CD4-positive, alpha-beta T cell treated with Interleukin-2 at 100 ng/mL for 4 hours (primary cell): ENCODE measurements around the gene MINDY2.

ENCODE experiments used
- DNase-seq: peaks from one replicate; pipeline ENCODE4 v3.0.0-alpha.2; 2020; ENCODE audit warnings: low spot score

The MINDY2 gene

GRCh38 chr15:58770857-58771620 is at the start of gene MINDY2:
Gene MINDY2 (plus strand): TSS chr15:58771302. CDS start chr15:58771396, 94 bp downstream.
- peak; percentile 94 for DNase-seq

DNA sequence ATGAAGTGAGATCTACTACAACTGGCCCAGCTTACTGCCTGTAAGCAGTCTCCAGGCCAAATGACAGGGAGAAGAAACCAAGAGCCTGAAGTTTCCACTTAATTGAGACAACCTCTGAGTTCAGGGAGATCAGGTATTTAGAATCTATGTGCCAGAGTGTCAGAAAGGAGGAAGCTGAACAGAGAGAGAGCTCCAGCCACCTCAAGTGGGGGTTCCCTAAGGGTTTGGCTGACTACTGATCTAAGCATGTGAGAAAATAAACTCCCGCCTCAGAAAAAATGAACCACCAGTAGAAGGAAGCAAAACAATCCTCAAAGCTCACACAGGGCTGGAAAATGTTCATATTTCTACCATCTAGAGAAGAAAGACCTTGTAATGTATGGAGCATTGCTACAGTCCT is 46.6 kb upstream of the MINDY2 start:
- DNase-seq, result no peak

DNA sequence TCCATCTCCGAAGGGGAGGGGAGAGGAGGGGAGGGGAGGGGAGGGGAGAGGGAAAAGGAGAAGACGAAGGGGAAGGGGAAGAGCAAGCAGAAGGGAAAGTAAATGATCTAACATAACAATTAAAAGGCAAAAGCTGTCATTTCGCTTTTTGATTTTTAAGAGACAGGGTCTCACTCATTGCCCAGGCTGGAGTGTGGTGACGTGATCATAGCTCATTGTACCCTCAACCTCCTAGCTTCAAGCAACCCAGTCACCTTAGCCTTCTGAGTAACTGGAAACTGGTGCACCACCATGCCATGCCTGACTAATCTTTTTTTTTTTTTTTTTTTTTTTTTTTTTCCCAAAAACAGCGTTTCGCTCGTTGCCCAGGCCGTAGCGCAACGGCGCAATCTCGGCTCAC is 44.2 kb upstream of the MINDY2 start:
- no peak for DNase-seq

- DNase-seq, result peak; percentile 16
Observed at GRCh38 chr15:58731756-58732535, 39.2 kb upstream of the MINDY2 start.

GRCh38 chr15:58732625-58733363 is 38.3 kb upstream of the MINDY2 start:
- no peak for DNase-seq

- no peak for DNase-seq
Observed at GRCh38 chr15:58734859-58735258, 36.2 kb upstream of the MINDY2 start.

GRCh38 chr15:58736018-58736643 is 35.0 kb upstream of the MINDY2 start:
- DNase-seq, result no peak

DNA sequence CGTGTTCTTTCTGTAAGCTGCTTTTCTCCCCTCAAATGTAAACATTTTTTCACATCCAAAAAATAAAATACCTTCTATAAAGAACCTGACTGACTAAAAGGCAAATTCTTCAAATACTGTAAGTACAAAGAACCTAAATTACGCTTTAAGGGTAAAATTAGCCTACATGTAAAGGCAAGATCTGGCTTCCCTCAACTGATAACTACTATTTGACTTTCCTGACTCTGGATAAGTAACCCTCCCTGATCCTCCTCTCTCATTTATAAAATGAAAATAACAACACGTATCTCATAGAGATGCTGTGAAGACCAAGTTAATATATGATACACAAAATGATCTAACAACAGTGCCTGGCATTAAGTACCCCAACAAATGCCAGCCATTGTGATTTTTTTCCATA is 33.8 kb upstream of the MINDY2 start:
- DNase-seq, result no peak

DNA sequence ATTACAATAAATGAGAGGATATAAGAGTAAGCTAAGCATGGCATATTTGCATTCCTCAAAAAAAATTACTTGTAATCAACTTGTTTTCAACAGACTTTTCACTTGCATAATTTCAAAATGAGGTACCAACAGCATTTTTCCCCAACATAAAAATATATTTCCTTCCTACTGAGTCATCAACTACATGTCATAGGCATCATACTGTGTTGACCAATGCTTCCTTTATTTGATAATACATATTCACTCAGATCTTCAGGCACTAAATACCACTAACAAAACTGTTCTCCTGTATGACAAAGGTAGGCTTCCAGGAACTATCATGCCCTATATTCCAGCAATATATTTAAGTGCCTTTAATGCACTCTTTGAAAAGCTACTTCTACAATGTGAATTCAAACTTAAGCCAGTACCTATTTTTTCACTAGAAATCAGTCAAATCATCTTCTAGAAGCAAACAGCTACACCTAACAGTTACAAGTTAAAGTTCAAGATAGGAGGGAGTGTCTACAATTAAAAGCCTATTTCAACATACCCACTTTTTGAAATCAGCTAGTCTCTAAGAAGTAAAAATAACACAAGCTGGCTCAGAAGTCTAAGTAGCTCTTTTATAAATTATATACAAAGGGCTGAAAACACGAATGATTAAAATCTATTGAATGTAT is 32.9 kb upstream of the MINDY2 start:
- peak; percentile 27 for DNase-seq

DNA sequence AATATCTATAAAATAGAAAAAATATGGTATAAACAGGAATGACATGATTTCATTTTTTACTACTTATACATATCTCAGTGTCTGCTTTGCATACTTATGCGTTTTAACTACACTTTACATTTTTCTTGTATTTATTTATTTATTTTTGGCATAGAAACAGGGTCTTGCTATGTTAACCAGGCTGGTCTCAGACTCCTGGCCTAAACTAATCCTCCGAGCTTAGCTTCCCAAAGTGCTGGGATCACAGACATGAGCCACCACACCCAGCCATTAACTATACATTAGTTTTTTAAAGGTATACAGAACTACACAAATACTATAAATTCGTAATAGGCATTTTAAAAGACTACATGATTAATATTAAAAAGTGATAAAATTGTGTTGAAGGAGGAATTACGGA is 30.7 kb upstream of the MINDY2 start:
- DNase-seq, result no peak

DNA sequence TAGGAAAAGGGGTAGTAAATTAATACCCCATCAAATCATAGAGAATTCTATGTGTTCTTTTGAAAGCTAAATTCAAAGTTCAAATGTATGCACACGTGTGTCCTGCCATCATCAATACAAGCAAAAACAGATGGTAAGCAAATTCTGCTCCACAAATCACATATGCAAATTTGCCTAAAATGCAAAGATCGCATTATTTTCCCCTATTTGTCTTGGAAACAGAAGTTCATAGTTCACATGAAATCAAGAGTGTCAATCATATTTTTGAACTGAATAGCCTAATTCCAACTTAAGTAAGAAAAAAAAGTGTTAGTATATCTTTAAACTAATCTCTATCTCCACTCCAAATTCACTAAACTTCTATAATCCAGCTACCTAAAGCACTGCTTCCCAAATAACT is 30.1 kb upstream of the MINDY2 start:
- DNase-seq, result no peak

DNA sequence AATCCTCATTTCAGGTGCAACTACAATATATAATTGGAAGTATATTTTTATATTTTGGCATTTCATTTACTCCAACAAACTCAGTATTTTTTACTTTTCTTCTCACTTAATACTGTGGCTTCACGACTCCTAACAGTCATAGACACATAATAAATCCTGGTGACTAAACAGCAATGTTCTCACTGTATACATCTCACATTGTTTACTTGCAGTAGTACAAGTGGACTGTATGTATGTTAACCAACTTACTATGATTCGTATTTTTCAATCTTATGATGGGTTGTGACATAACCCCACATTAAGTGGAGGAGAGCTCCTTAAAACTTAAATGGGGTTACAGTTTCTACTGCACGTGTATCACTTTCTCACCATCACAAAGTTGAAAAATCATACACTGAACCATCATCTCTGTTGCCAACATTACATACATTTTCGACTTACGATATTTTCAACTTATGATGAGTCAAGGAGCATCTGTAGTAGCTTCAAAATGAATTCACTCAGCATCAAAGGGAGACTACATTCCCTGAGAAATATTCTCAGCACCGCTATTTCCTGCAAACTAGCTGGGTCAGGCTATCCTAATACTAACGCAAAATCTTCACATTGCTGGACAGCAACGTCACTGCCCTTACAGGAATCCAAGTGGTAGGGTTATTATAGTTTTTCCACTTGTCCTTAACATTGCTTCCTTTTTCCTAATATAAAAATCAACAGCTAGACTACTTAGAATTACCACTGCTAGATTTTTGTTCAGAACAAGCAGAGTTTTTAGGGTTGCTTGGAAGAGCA is 28.9 kb upstream of the MINDY2 start:
- no peak for DNase-seq

GRCh38 chr15:58742819-58743502 is 28.1 kb upstream of the MINDY2 start:
- no peak for DNase-seq

GRCh38 chr15:58746174-58746573 is 24.9 kb upstream of the MINDY2 start:
- no peak for DNase-seq

DNA sequence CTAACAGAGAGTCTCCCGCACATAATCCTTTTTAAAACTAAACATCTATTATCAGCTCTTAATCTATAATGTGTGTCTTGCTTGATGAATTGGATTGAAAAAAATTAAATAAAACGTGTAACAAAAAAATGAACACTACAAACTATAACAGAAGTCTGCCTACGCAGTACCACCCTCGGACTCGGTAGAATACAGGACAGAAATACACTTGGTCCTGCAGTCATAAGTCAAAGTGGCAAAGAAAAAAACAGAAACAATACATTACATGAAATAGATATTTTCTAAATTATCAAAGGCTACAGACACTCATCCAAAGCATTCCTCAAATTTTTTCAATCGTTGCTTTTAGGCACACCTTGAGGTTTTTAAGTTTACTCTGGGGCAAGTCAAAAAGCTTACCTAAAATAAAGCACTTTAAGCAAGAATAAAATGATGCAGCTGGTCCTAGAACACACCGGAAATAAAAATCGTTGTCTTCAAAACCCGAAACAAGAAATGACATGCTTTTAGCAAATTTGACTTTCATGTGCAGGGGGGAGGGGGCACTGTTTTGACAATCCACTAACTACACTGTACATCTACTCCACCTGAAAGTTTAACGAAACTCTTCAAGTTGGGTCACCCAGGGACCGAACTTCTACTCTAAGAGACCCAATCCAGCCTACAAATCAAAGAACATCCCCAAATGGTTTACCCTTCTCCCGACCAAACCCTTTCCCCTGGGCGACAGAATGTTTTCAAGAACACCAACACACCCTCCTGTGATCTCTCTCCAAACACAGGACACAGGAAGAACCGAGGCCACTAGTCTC is 22.9 kb upstream of the MINDY2 start:
- DNase-seq, result peak; percentile 42

GRCh38 chr15:58748852-58749531 is 22.1 kb upstream of the MINDY2 start:
- peak; percentile 28 for DNase-seq

DNA sequence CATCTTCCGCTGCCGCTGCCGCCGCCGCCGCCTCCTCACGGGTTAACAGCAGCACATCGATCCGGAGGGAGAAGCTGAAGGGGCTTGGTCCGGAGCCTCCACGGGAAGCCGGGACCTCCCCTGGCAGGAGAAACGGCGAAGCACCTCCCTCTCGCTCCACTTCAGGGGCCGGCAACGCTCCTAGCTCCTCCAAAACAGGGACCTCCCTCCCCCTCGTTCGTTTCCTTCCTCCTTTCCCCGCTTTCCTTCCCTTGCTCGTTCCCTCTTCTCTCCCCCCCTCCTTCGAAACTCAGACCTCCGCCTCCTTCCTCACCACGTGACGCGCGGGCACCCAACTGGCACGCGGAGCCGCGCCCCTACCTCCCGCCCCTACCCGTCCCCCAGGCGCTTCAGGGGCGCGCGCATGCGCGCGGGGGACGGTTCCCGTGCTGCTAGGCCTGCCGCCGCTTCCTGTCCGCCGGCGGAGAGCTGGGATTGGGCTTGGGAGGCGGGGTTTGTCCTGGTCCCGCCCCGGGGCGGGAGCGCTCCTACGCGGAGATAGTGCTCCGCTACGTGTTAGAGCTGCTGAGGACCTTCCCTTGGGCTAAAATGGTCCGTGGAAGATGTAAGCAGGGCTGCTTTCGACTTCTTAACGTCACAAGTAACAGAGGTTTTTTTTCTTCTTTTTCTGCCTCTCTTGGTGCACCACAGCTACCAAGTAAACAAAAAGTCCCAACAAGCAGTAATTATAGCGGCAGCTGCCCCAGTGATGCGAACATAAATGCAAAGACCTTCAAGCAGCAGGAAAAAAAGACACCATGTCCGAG is 21.4 kb upstream of the MINDY2 start, which contains the start of gene ADAM10:
Gene ADAM10, minus strand, starts transcription at position 176 of the 806 bp plus-strand sequence. Its CDS starts 173 bp downstream, at position 3.
- DNase-seq, result peak; percentile 98

- no peak for DNase-seq
Observed at GRCh38 chr15:58752716-58753115, 18.4 kb upstream of the MINDY2 start.
